OCI-LY7 (cell line): ENCODE data around the gene SCAMP5. TPM values are rescaled to one million over a fixed set of nuclear protein-coding genes. Genes with fewer than 3 reads are reported as not detected.

Source experiments
- BruUV-seq: library from RNA; stranded (reverse); fragments of 400-500 nt; replicated peaks from 2 replicates; lab custom pipeline; 2021; lab: Mats Ljungman, UMichigan
- CTCF ChIA-PET: fragments of 300-600 bp; sonication (Branson Sonifier 250); formaldehyde crosslinking; loops from one replicate; lab custom pipeline; 2022; ENCODE audit warnings: antibody characterized with exemption; ENCODE audit not compliant: unreplicated experiment; lab: Charles Lee
- POLR2A ChIA-PET: fragments of 300-600 bp; sonication (Branson Sonifier 250); formaldehyde crosslinking; loops from one replicate; lab custom pipeline; 2022; ENCODE audit warnings: antibody characterized with exemption; lab: Charles Lee
- DNase-seq: peaks from one replicate; pipeline ENCODE4 v3.0.0-alpha.2; 2015; ENCODE audit warnings: low spot score
- H2AFZ ChIP-seq: fragments of 200-600 bp; sonication (generic), shearing (Covaris generic); 2 replicates; pipeline ENCODE4 v1.6.1; 2014; ENCODE audit warnings: mild to moderate bottlenecking, antibody characterized with exemption, low read length, moderate library complexity
- H3K27ac ChIP-seq: fragments of 200-600 bp; sonication (generic); 2 replicates; pipeline ENCODE4 v1.5.1; 2014; ENCODE audit warnings: mixed run types, low read depth, mild to moderate bottlenecking, moderate library complexity, low read length, inconsistent platforms; ENCODE audit not compliant: poor library complexity, severe bottlenecking
- H3K36me3 ChIP-seq: fragments of 200-600 bp; sonication (generic); 2 replicates; pipeline ENCODE4 v1.6.1; 2014; ENCODE audit warnings: mild to moderate bottlenecking, antibody characterized with exemption, low read length, moderate library complexity, mixed read lengths; ENCODE audit not compliant: insufficient read depth
- H3K4me1 ChIP-seq: fragments of 200-600 bp; sonication (generic); 2 replicates; pipeline ENCODE4 v1.5.1; 2014; ENCODE audit warnings: mild to moderate bottlenecking, low read length; ENCODE audit not compliant: insufficient read depth, poor library complexity, severe bottlenecking
- H3K4me2 ChIP-seq: fragments of 200-600 bp; sonication (generic); 2 replicates; pipeline ENCODE4 v1.6.1; 2014; ENCODE audit warnings: mild to moderate bottlenecking, low read length
- H3K4me3 ChIP-seq: fragments of 200-600 bp; sonication (generic); 2 replicates; pipeline ENCODE4 v1.5.1; 2014; ENCODE audit warnings: mild to moderate bottlenecking, low read depth, low read length; ENCODE audit not compliant: poor library complexity, severe bottlenecking
- H3K79me2 ChIP-seq: fragments of 200-600 bp; sonication (generic); 2 replicates; pipeline ENCODE4 v1.6.1; 2016; ENCODE audit warnings: low read depth, mild to moderate bottlenecking, low read length, moderate library complexity, mixed read lengths; ENCODE audit not compliant: insufficient read depth
- H3K9me2 ChIP-seq: fragments of 200-600 bp; sonication (generic); 2 replicates; pipeline ENCODE4 v1.6.1; 2016; ENCODE audit warnings: mild to moderate bottlenecking, low read length, mixed read lengths; ENCODE audit not compliant: insufficient read depth
- H3K9me3 ChIP-seq: fragments of 200-600 bp; sonication (generic); 2 replicates; pipeline ENCODE4 v1.6.1; 2014; ENCODE audit warnings: mild to moderate bottlenecking, mixed run types, low read length, mixed read lengths
- H4K20me1 ChIP-seq: fragments of 200-600 bp; sonication (generic); 2 replicates; pipeline ENCODE4 v1.6.1; 2014; ENCODE audit warnings: mild to moderate bottlenecking, antibody characterized with exemption, low read length, moderate library complexity, mixed read lengths; ENCODE audit not compliant: insufficient read depth
- EZH2phosphoT487 ChIP-seq: fragments of 200-600 bp; sonication (generic); IDR thresholded peaks from 2 replicates; pipeline ENCODE4 v1.6.1; 2018; ENCODE audit warnings: low read depth, borderline replicate concordance, mild to moderate bottlenecking, mixed run types, antibody characterized with exemption, low read length, moderate library complexity, mixed read lengths
- intact Hi-C: fragments of 100-400 bp; cut with micrococcal nuclease; formaldehyde crosslinking; loops from one replicate; pipeline ENCODE4 v1.10.0; 2022; ENCODE audit not compliant: unreplicated experiment
- total RNA-seq, 2 experiments: library from RNA; depleted of rRNA in 1 of 2; stranded (reverse); fragments of >200 nt in 1 of 2; shearing (Covaris generic) in 1 of 2; gene quantifications; 2 replicates each; pipeline ENCODE4 v1.2.3, GENCODE V29; 2014 to 2022
- TF ChIP-seq, protein P1 (sequence below): fragments of 200-600 bp; sonication (generic); conservative IDR thresholded peaks from 2 replicates; pipeline ENCODE4 v1.5.1; 2014; ENCODE audit warnings: mild to moderate bottlenecking, antibody characterized with exemption, low read length, moderate library complexity, mixed read lengths

The SCAMP5 gene
- total RNA-seq, 2 experiments from 2014 or later = 29.4 to 43.7 TPM

- TF ChIP-seq, protein P1, sequence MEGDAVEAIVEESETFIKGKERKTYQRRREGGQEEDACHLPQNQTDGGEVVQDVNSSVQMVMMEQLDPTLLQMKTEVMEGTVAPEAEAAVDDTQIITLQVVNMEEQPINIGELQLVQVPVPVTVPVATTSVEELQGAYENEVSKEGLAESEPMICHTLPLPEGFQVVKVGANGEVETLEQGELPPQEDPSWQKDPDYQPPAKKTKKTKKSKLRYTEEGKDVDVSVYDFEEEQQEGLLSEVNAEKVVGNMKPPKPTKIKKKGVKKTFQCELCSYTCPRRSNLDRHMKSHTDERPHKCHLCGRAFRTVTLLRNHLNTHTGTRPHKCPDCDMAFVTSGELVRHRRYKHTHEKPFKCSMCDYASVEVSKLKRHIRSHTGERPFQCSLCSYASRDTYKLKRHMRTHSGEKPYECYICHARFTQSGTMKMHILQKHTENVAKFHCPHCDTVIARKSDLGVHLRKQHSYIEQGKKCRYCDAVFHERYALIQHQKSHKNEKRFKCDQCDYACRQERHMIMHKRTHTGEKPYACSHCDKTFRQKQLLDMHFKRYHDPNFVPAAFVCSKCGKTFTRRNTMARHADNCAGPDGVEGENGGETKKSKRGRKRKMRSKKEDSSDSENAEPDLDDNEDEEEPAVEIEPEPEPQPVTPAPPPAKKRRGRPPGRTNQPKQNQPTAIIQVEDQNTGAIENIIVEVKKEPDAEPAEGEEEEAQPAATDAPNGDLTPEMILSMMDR = no peak
- TF ChIP-seq EZH2phosphoT487 = no peak
- intact Hi-C loops = loop anchor here (5.0 kb wide), 1 partner anchor 243 kb away; the partner anchor contains the start of gene C15orf39
- Histone ChIP-seq H3K36me3 (no peaks in the 10 kb centered on the region), H3K4me3 (no peak overlapping the region), H4K20me1 (no peaks in the 10 kb centered on the region), H3K9me2 (no peaks in the 10 kb centered on the region), H3K79me2 (no peaks in the 10 kb centered on the region), H3K27ac (no peak overlapping the region), H3K9me3 (no peaks in the 10 kb centered on the region), H3K4me1 (peaks cover 60% of the 10 kb centered on the region), H3K4me2 (no peak overlapping the region), H2AFZ (no peak overlapping the region)
- no TSS peak for BruUV-seq
- CTCF ChIA-PET = no interaction called here
- POLR2A ChIA-PET = interaction anchor here (0.7 kb wide), 1 partner anchor 920 kb away, joined by 3 read pairs; no protein-coding TSS in a partner anchor
- DNase-seq = no peak
Measured at GRCh38 chr15:74958908-74959585, 36.3 kb upstream of the SCAMP5 start.

DNA sequence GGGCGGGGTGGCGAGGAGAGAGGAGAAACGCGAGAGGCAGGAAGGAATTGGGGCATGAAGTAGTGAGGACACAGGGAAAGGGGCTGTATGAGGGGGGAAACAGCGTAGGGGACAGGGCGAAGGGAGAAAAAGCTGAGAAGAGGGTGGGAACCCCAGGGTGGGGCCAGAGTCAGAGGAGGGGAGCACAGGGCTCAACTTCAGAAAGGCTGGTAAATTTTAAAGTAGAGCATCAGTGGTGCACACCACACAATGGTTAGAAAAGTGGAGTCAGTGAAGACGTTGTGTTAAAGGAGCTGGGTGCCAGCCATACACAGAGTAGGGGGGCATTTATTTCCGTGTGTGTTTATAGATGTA, 35.8 kb upstream of the SCAMP5 start:
- Histone ChIP-seq H3K36me3 (no peaks in the 10 kb centered on the region), H3K79me2 (no peaks in the 10 kb centered on the region), H4K20me1 (no peaks in the 10 kb centered on the region), H3K4me1 (peaks cover 55% of the 10 kb centered on the region), H2AFZ (no peak overlapping the region), H3K4me3 (no peak overlapping the region), H3K27ac (no peak overlapping the region), H3K9me2 (no peaks in the 10 kb centered on the region), H3K4me2 (no peak overlapping the region), H3K9me3 (no peaks in the 10 kb centered on the region)
- no TSS peak for BruUV-seq
- CTCF ChIA-PET = no interaction called here
- TF ChIP-seq, protein P1 = no peak
- no peak for TF ChIP-seq EZH2phosphoT487
- intact Hi-C loops = loop anchor here (5.0 kb wide), 1 partner anchor 243 kb away; the partner anchor contains the start of gene C15orf39
- no peak for DNase-seq
- POLR2A ChIA-PET = interaction anchor here (0.6 to 1.1 kb wide), 3 partner anchors 9 to 919 kb away, joined by 3 read pairs; no protein-coding TSS in a partner anchor

GRCh38 chr15:74960286-74960685, 35.1 kb upstream of the SCAMP5 start:
- Histone ChIP-seq H3K27ac (no peak overlapping the region), H3K4me1 (peaks cover 48% of the 10 kb centered on the region), H3K4me3 (no peak overlapping the region), H3K4me2 (no peak overlapping the region), H3K9me3 (no peaks in the 10 kb centered on the region), H3K9me2 (no peaks in the 10 kb centered on the region), H2AFZ (no peak overlapping the region), H3K36me3 (no peaks in the 10 kb centered on the region), H4K20me1 (no peaks in the 10 kb centered on the region), H3K79me2 (no peaks in the 10 kb centered on the region)
- no peak for DNase-seq
- ChIA-PET CTCF (no interaction called here), POLR2A (interaction anchor here (1.1 kb wide), 1 partner anchor 10 kb away, joined by 3 read pairs; no protein-coding TSS in a partner anchor)
- TF ChIP-seq, protein P1 = no peak
- no peak for TF ChIP-seq EZH2phosphoT487
- intact Hi-C loops = loop anchor here (5.0 kb wide), 1 partner anchor 213 kb away; the partner anchor contains the start of gene CYP1A2
- BruUV-seq = no TSS peak
